GM12872 (cell line): ENCODE data around the gene KIF4A.

Source experiments
- CTCF ChIP-seq: IDR thresholded peaks from 3 replicates; pipeline ENCODE4 v1.5.1; 2011; ENCODE audit warnings: low read depth, mild to moderate bottlenecking, low read length, moderate library complexity; ENCODE audit not compliant: insufficient read depth

The KIF4A gene

GRCh38 chrX:70360366-70360765 lies 70.5 kb downstream of the KIF4A start:
- TF ChIP-seq CTCF, result no peak

GRCh38 chrX:70386235-70386634 lies 96.3 kb downstream of the KIF4A start:
- no peak for TF ChIP-seq CTCF

GRCh38 chrX:70398899-70399298 lies 109.0 kb downstream of the KIF4A start:
- TF ChIP-seq CTCF, result no peak

GRCh38 chrX:70402721-70403120 lies 112.8 kb downstream of the KIF4A start:
- no peak for TF ChIP-seq CTCF

GRCh38 chrX:70405003-70405402 lies 115.1 kb downstream of the KIF4A start:
- no peak for TF ChIP-seq CTCF

GRCh38 chrX:70410921-70411320 lies 121.0 kb downstream of the KIF4A start:
- TF ChIP-seq CTCF, result no peak

- TF ChIP-seq CTCF, result no peak
Measured at GRCh38 chrX:70411475-70411874, 121.6 kb downstream of the KIF4A start.

GRCh38 chrX:70421618-70422017 lies 131.7 kb downstream of the KIF4A start:
- no peak for TF ChIP-seq CTCF
